ENCODE measurements around the gene RIC8A. TPM values are rescaled to one million over a fixed set of nuclear protein-coding genes. Genes with fewer than 3 reads are reported as not detected.

The RIC8A gene
- polyA plus RNA-seq, 2 of the 4 experiments (the other 2 are of a cell fraction), result 82.0 to 101 TPM

GRCh38 chr11:235997-236773, 28.7 kb downstream of the RIC8A start, which contains the start of gene SIRT3 (continued):
- TF ChIP-seq TP53 (CRISPR knock-in tag; IDR thresholded peaks at IDR 0.05), result peak; percentile 42; the same call in 1 of the 2 replicates
- no peak for TF ChIP-seq CEBPB (IDR thresholded peaks at IDR 0.05)
- TF ChIP-seq MAFK (IDR thresholded peaks at IDR 0.05; ENCODE audit: partially characterized antibody), result no peak
- TF ChIP-seq ZFP36 (IDR thresholded peaks at IDR 0.05; ENCODE audit: borderline replicate concordance, partially characterized antibody), result no peak
- no peak for TF ChIP-seq ESRRA (IDR thresholded peaks at IDR 0.05; ENCODE audit: borderline replicate concordance, low read length)
- no peak for TF ChIP-seq EHF (CRISPR knock-in tag; IDR thresholded peaks at IDR 0.05)
- no peak for TF ChIP-seq FOSL2 (IDR thresholded peaks at IDR 0.05)
- TF ChIP-seq FOSL2 (CRISPR knock-in tag; IDR thresholded peaks at IDR 0.05), result no peak
- no peak for TF ChIP-seq CBX2 (IDR thresholded peaks at IDR 0.05; ENCODE audit: borderline replicate concordance, low read depth)
- no peak for TF ChIP-seq NFE2L2 (conservative IDR thresholded peaks at IDR 0.05; ENCODE audit: low read length)
- no peak for TF ChIP-seq EHMT2 (IDR thresholded peaks at IDR 0.05; ENCODE audit: low read depth)
- no peak for TF ChIP-seq HDAC2 (IDR thresholded peaks at IDR 0.05)
- no peak for TF ChIP-seq RNF2 (IDR thresholded peaks at IDR 0.05; ENCODE audit: borderline replicate concordance, low read depth)
- TF ChIP-seq BHLHE40 (IDR thresholded peaks at IDR 0.05; ENCODE audit: low read depth, low read length), result no peak
- TF ChIP-seq SMC3 (IDR thresholded peaks at IDR 0.05), result no peak
- no peak for TF ChIP-seq NR3C1 (IDR thresholded peaks at IDR 0.05)
- peak; percentile 68; the same call in 1 of the 2 replicates for TF ChIP-seq PHF8 (IDR thresholded peaks at IDR 0.05; ENCODE audit: borderline replicate concordance, low read depth)
- TF ChIP-seq JUNB (IDR thresholded peaks at IDR 0.05), result no peak
- TF ChIP-seq EP300 (IDR thresholded peaks at IDR 0.05), result no peak
- TF ChIP-seq HOXA7 (CRISPR knock-in tag; IDR thresholded peaks at IDR 0.05), result peak; percentile 22; the same call in 1 of the 2 replicates
- TF ChIP-seq CHD4 (IDR thresholded peaks at IDR 0.05; ENCODE audit: borderline replicate concordance), result no peak
- peak; percentile 67 to 80 for TF ChIP-seq JUN (IDR thresholded peaks at IDR 0.05)
- TF ChIP-seq MYC (IDR thresholded peaks at IDR 0.05; ENCODE audit: borderline replicate concordance, low read length), result no peak
- peak; percentile 78 for TF ChIP-seq POLR2A (IDR thresholded peaks at IDR 0.05; ENCODE audit: low read length)
- no peak for TF ChIP-seq SREBF2 (IDR thresholded peaks at IDR 0.05)
- TF ChIP-seq ZC3H11A (IDR thresholded peaks at IDR 0.05), result no peak
- TF ChIP-seq PBX3 (IDR thresholded peaks at IDR 0.05), result no peak
- TF ChIP-seq RFX5 (IDR thresholded peaks at IDR 0.05), result no peak
- TF ChIP-seq RARB (CRISPR knock-in tag; IDR thresholded peaks at IDR 0.05), result no peak
- TF ChIP-seq MAX (IDR thresholded peaks at IDR 0.05), result peak; percentile 43; the same call in 1 of the 2 replicates
- TF ChIP-seq HOXB5 (CRISPR knock-in tag; IDR thresholded peaks at IDR 0.05), result no peak
- TF ChIP-seq ELK1 (IDR thresholded peaks at IDR 0.05; ENCODE audit: low read depth, low read length), result no peak
- 0 out of 2 replicates have a peak, but pooled peaks have one; percentile 15 for TF ChIP-seq FOXS1 (CRISPR knock-in tag; IDR thresholded peaks at IDR 0.05)
- TF ChIP-seq BCL3 (IDR thresholded peaks at IDR 0.05), result peak; percentile 74; the same call in 1 of the 3 replicates
- no peak for TF ChIP-seq CTCF (IDR thresholded peaks at IDR 0.05)
- no peak for TF ChIP-seq KDM1A (IDR thresholded peaks at IDR 0.05; ENCODE audit: low read depth)
- TF ChIP-seq HOXB13 (CRISPR knock-in tag; IDR thresholded peaks at IDR 0.05; ENCODE audit: low read depth), result no peak
- no peak for TF ChIP-seq RAD21 (conservative IDR thresholded peaks at IDR 0.05 in 1 of 2, IDR thresholded peaks at IDR 0.05 in 1 of 2)
- TF ChIP-seq ZNF302 (CRISPR knock-in tag; IDR thresholded peaks at IDR 0.05), result no peak

Measured in A549 (cell line).